Fibroblast of skin of left biceps (primary cell): ENCODE data around the gene C2CD2.

Source experiments
- DNase-seq, 2 experiments: peaks; one replicate each; pipeline ENCODE4 v3.0.0-alpha.2; 2013; ENCODE audit warnings: low read depth in 2 of 2

Gene C2CD2

GRCh38 chr21:41888749-41889376, 65.0 kb downstream of the C2CD2 start:
- no peak for DNase-seq

DNA sequence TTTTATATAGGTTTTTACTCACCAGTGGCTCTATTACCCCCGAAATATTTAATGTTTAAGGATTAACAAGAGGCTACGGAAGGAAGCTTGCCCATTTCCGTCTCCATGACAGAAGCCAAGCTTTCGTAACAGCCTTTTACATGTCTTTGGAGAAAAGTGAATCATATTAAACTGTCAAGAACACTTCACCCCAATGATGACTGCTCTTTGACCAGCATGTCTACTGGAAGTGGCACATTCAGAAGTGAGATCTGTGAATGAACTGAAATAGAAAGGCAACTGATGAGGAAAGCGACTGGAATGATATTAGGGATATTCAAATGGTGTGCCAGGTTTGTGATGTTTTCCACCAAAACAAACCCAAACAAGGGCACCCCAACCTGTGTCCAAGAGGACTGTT, 66.2 kb downstream of the C2CD2 start:
- DNase-seq: no peak

- DNase-seq: no peak
Measured at GRCh38 chr21:41886328-41886727, 67.5 kb downstream of the C2CD2 start.

- no peak for DNase-seq
Measured at GRCh38 chr21:41885341-41886024, 68.3 kb downstream of the C2CD2 start.

- no peak for DNase-seq
Measured at GRCh38 chr21:41884501-41885030, 69.3 kb downstream of the C2CD2 start.

- DNase-seq: no peak
Measured at GRCh38 chr21:41883582-41883981, 70.2 kb downstream of the C2CD2 start.

GRCh38 chr21:41881051-41881450, 72.8 kb downstream of the C2CD2 start:
- no peak for DNase-seq

DNA sequence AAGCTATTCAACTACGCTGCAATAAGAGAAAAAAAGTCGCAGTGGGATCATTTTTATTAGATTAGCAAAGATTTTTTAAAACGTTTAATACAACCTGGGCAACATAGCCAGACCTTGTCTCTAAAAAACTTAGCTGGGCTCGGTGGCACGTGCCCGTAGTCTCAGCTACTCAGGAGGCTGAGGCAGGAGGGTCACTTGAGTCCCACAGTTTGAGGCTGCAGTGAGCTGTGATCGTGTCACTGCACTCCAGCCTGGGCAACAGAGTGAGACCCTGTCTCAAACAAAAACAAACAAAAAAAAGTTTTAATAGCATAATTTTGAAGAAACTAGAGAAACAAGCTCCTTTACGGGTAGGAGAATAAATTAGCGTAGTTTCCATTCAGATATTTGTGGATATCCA, 73.7 kb downstream of the C2CD2 start:
- DNase-seq: no peak

DNA sequence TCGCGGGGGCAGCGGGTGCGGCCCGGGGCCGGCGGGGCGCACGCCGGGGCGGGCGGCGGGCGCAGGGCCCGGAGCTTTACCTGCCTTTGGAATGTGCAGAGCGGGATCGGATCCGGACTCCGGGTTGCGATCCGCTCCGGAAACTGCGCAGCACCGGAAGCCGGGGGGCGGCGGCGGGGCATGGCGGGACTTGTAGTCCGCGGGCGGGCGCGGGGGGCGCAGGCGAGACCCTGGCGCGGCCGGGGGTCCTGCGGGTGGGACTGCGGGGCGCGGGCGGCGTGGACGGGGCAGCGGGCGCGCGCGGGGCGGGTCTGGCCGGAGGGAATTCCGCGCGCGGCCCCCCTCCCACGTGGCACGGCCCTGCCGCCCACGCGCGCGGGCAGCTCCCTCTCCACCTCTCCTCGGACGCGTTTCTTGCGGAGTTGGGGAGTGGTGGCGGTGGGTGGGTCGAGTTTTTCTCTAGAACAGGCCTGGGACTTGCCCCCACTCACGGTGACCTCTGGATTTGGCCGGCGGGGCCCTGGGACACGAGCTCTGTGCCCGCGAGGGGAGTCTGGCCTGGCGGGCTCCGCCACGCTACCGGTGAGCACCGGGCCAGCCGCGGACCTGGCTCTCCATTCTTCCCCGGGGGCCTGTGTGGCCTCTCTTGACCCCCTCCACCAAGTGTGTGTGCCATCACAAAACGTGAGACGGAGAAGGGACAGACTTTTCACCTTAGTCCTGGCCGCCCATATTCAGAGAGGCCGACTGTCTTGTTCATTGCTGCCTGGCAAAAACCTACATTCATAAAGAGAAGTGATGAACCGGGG, 74.4 kb downstream of the C2CD2 start, which contains the start of gene PRDM15:
Gene PRDM15, minus strand, starts transcription at position 155 of the 809 bp plus-strand sequence. CDS start 18,981 bp downstream, outside the sequence.
- peak; percentile 53 for DNase-seq

DNA sequence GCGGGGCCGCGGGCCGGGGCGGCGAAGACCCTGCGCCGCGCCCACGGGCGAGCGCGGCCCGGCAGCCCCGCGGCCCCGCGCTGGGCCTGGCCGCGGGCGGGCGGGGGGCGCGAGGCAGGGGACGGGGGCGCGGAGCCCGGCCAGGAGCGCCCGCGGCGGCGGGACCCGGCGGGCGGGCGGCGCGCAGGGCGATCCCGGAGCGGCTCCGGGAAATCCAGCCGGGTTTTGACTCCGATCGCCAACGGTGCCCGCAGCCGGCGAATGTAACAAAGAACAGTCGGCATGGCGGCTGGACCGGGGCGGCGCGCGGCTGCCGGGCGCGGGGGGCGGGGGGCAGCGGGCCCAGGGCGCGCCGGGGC, 75.0 kb downstream of the C2CD2 start:
- DNase-seq: peak; percentile 64 to 67

- DNase-seq: peak in 1 of 2 experiments; percentile 7
Measured at GRCh38 chr21:41877901-41878830, 75.7 kb downstream of the C2CD2 start.

- no peak for DNase-seq
Measured at GRCh38 chr21:41876928-41877652, 76.7 kb downstream of the C2CD2 start.

DNA sequence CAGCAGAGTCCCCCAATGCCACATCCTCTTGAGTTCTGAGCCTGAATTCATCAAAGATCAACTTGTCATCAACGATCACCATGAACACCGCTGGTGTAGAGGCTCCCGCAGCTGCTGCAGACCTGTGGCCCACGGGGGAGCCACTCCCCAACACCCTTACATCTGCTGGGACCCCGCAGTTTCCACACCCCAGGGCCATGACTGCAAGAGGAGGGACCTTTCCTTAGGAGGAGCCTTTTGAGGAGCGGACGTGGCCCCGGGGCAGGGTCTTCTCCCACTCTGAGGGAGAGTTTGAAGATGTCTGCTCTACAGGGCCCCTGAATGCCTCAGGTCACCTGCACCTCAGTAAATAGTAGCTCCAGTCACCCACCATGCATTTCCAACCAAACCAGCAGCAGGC, 77.4 kb downstream of the C2CD2 start:
- no peak for DNase-seq

DNA sequence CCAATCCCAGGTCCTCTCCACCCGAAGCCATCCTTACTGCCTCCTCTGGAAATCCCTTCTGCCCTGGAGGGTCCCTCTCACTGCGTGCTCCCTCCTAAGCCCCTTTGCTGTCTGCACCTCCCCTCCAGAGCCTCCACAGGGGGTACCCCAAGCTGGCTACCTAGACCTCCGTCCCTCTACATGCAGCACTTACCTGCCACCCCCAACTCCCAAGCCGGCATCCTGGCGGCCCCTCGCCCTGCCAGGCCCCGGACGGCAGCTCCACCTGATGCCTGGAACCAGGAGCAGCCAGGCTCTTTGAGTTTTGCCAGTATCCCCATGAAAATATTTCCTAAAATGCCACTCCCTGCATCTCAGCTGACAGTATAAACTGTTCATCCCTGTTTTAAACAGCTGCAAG, 78.7 kb downstream of the C2CD2 start:
- no peak for DNase-seq

DNA sequence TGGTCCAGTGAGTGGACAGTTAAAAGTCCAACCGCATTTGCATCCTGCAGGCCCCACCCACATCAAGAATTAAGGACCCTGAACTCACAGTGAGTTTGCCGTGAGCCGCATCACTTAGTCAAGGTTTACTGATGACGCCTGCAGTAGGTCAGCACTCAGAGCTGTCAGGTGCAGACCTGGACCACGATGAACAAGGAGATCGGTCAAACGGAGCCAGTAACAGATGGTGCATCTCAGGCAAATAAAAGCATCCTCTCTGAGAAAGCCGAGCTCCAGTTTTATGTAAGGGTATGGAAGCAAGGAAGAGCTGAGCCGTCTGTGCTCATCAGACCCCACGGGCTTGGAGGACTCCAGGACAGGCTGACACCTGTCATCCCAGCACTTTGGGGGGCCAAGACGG, 79.2 kb downstream of the C2CD2 start:
- DNase-seq: no peak

GRCh38 chr21:41873426-41873825, 80.4 kb downstream of the C2CD2 start:
- DNase-seq: no peak

GRCh38 chr21:41873005-41873404, 80.8 kb downstream of the C2CD2 start:
- no peak for DNase-seq

- DNase-seq: no peak
Measured at GRCh38 chr21:41871293-41872030, 82.4 kb downstream of the C2CD2 start.

DNA sequence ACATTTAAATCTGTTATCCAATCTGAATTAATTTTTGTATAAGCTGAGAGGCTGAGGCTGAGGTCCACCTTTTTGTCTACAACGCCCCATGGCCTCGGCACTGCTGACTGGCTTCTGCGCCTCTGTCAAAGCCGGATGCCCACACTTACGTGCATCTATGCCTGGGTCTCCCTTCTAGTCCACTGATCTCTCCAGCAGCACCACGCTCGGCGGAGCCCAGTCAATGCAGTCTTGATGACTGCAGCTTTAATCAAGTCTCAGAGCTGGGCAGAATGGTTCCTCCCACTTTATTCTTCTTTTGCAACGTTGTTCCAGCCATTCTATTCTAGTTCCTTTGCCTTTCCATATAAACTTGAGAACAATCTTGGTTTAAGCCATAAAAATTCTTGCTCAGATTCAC, 84.0 kb downstream of the C2CD2 start:
- DNase-seq: no peak
